ENCODE measurements around the gene KCTD20. TPM values are rescaled to one million over a fixed set of nuclear protein-coding genes. Genes with fewer than 3 reads are reported as not detected.

The KCTD20 gene
- polyA plus RNA-seq, 1 donor from 2014 or later = 32.4 TPM

- Histone ChIP-seq H3K9me3 (ENCODE audit: low read length) (no peaks in the 10 kb centered on the region), H3K4me2 (ENCODE audit: low read length) (no peak overlapping the region), H2AFZ (ENCODE audit: low read depth, low read length) (no peak overlapping the region), H3K27ac (ENCODE audit: low read length) (peak overlapping the region; percentile 12), H3K36me3 (ENCODE audit: insufficient read depth, low read length) (no peaks in the 10 kb centered on the region), H3K9ac (ENCODE audit: low read length) (no peak overlapping the region), H3F3A (ENCODE audit: insufficient read depth, low read length, poor library complexity, severe bottlenecking) (peaks cover 3% of the 10 kb centered on the region), H3K27me3 (ENCODE audit: insufficient read depth, low read depth, low read length) (no peaks in the 10 kb centered on the region), H3K4me3 (ENCODE audit: low read length) (no peak overlapping the region), H3K79me2 (replicated peaks; ENCODE audit: insufficient read depth, low read length) (no peaks in the 10 kb centered on the region), H3K9me2 (ENCODE audit: insufficient read depth, low read length) (no peaks in the 10 kb centered on the region), H4K20me1 (ENCODE audit: insufficient read depth) (no peaks in the 10 kb centered on the region)
- TF ChIP-seq SMC3 (conservative IDR thresholded peaks at IDR 0.05; ENCODE audit: poor library complexity) (no peak), TAF1 (IDR thresholded peaks at IDR 0.05; ENCODE audit: low read depth) (no peak), RAD21 (conservative IDR thresholded peaks at IDR 0.05) (no peak), CTCF (IDR thresholded peaks at IDR 0.05; ENCODE audit: poor library complexity, severe bottlenecking) (no peak), POLR2AphosphoS5 (IDR thresholded peaks at IDR 0.05) (no peak), REST (IDR thresholded peaks at IDR 0.05; ENCODE audit: borderline replicate concordance) (no peak), MXI1 (conservative IDR thresholded peaks at IDR 0.05; ENCODE audit: poor library complexity, severe bottlenecking) (no peak), EZH2 (IDR thresholded peaks at IDR 0.05; ENCODE audit: borderline replicate concordance, insufficient read depth, low read length, poor library complexity, severe bottlenecking) (no peak), EP300 (conservative IDR thresholded peaks at IDR 0.05; ENCODE audit: poor library complexity, severe bottlenecking) (no peak)
Observed at GRCh38 chr6:36519352-36519751, 76.6 kb downstream of the KCTD20 start.

- H3K36me3 ChIP-seq (ENCODE audit: insufficient read depth, low read length) = no peaks in the 10 kb centered on the region
- no peaks in the 10 kb centered on the region for H3K9me2 ChIP-seq (ENCODE audit: insufficient read depth, low read length)
- no peak overlapping the region for H3K4me2 ChIP-seq (ENCODE audit: low read length)
- peaks cover 3% of the 10 kb centered on the region for H3F3A ChIP-seq (ENCODE audit: insufficient read depth, low read length, poor library complexity, severe bottlenecking)
- no peak for TF ChIP-seq SMC3 (conservative IDR thresholded peaks at IDR 0.05; ENCODE audit: poor library complexity)
- TF ChIP-seq RAD21 (conservative IDR thresholded peaks at IDR 0.05) = no peak
- TF ChIP-seq REST (IDR thresholded peaks at IDR 0.05; ENCODE audit: borderline replicate concordance) = no peak
- H3K9ac ChIP-seq (ENCODE audit: low read length) = no peak overlapping the region
- no peak overlapping the region for H3K4me3 ChIP-seq (ENCODE audit: low read length)
- no peaks in the 10 kb centered on the region for H4K20me1 ChIP-seq (ENCODE audit: insufficient read depth)
- H3K9me3 ChIP-seq (ENCODE audit: low read length) = no peaks in the 10 kb centered on the region
- H3K27ac ChIP-seq (ENCODE audit: low read length) = no peak overlapping the region
- H3K79me2 ChIP-seq (replicated peaks; ENCODE audit: insufficient read depth, low read length) = no peaks in the 10 kb centered on the region
- H2AFZ ChIP-seq (ENCODE audit: low read depth, low read length) = no peak overlapping the region
- H3K27me3 ChIP-seq (ENCODE audit: insufficient read depth, low read depth, low read length) = no peaks in the 10 kb centered on the region
Observed at GRCh38 chr6:36523451-36523850, 80.7 kb downstream of the KCTD20 start.
